ENCODE data around the gene RHOJ.
"Not testable (repeated sequence)": the region's sequence is repeated elsewhere in the genome, so short reads cannot be mapped to it uniquely, and the experiment has no call there.

RHOJ gene

DNA sequence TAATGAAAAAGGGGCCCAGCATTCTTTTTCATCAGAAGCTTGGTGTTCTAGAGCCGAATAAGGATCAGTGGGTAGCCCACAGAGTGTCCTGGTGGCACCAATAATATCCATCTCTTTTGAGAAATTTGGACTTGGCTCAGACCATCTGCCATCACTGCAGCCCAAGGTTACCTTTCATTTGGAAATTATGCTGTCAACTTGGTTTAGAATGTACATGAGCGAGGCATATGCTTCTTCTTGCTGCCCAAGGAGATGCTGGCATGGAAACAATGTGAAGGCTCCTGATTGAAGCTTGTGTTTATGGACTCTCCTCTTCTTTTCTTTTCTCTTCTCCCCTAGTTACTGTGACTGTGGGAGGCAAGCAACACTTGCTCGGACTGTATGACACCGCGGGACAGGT lies 64.5 kb downstream of the RHOJ start:
- no peak for DNase-seq (ENCODE audit: low read depth in 2 of 2)

DNA sequence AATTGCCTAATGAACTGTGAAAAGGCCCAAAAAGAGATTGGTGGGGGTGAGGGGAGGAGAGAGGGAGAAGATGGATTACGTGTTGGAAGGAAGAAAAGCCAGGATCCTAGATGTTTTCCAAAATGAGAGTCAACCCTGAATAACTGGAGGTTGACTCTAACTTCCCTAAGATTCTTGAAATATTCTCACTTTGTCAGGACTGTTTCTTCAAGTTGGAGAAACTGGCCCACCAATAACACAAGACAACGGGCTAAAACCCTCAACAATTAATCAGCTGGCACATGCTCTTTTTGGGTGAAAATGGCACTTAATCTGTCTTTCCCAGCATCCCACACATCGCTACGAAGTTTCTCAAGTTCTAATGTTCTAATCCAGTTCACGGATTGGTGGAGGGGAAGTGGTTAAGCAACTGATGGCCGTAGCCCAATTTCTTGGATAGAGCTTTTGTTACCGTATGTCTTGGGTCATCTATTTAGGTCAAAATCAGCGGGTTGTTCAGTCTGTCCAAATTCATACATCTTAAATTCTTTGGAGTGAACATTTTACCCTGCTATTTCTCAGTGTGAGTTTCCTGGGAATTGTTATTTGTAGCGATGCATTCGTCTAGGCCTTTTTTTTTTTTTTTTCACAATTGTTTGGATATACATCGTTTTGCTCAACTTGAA lies 65.5 kb downstream of the RHOJ start:
- DNase-seq (ENCODE audit: low read depth in 2 of 2) = no peak

DNA sequence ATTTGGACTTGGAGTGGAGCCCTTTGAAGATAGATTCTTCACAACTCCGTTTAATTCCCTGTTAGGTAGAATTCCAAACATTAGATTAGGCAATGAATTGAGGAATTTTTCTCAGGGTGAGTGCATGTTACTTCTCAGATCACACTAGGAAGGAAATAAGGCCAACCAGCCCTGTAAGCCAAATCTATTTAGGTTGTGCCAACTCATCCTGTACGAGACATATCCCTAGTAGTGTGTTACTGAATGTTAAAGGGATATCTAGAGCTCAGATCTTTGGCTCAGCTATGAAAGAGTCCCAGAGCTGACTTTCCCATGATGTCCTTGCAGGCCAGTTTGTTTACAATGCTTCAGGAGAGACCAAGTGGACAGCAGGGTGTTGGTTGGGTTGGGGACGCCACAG lies 68.9 kb downstream of the RHOJ start:
- no peak for DNase-seq (ENCODE audit: low read depth in 2 of 2)

DNA sequence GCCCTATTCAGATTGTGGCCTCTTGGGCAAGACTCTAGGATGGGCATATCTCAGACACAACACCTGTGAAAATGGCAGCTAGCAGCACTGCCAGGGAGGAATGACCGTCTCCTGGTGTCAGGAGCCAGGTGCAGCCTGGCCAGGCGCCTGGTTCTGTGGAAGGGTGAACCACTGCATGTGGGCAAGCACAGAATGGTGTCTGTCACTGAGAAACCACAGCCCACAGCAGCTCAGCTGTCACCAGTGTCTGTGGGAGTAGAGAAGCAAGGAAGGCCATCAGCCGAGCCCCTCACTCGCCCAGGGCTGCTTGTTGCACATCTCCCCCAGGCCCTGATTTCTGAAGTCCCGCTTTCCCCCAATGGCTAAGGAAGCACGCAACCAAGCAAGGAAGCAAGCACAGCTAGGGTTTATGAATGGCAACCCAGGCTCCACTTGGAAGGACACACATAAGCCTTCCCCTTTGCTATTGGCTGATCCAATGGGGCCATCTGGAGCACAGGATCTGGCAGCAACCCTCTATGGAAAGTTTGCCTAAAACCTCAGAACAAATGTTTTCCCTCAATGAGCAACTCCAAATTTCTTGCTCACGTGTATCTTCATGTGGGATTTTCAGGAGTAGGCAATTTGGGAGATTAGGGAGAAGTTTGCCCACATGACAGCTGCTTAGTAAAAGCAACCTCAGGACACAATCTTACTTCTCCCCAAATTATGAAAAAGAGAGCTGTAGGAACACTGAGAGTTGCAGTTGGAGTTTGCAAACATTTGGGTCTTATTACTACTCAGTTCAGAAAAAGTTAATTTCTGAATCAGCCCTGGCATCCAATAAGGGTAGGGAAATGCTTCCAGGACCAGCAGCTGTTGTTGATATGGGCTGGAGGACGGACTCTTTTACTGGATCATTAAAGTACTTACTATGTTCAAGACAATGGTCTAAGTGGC lies 69.7 kb downstream of the RHOJ start:
- no peak for DNase-seq (ENCODE audit: low read depth in 2 of 2)

DNA sequence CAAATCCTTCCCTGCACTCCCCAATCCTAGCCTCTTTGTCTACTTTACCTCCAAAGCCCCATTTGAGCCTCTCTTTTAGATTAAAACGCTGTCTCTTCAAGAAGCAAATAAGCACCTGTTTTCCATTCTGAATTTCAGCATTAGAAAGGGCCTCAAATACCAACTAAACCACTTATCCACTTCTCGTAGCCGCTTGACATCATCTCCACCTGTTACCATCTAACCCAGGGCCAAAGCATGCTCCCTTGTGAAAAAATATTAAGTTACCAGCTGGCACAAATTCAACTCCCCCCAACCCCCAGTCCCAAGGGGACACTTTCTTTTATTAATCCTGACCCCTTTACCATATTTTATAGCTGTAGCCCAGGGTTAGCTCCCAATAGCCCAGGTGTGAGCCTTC lies 71.4 kb downstream of the RHOJ start:
- no peak for DNase-seq (ENCODE audit: low read depth in 2 of 2)

DNA sequence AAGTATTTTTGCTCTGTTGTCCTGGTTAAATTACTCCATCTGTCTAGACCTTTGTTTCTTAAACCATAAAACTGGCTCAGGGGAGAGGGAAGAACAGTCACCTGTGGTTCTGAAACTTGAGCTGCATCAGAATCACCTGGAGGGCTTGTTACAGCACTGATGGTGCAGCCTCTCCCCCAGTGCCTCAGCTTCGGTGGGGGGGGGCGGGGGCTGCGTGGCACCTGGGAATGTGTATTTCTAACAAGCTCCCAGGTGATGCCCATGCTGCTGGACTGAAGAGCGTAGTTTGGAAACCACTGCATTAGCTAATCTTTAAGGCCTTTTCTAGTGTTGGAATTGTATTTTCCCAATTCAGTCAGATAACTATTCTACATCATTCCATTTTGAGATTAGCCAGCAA lies 71.8 kb downstream of the RHOJ start:
- no peak for DNase-seq (ENCODE audit: low read depth in 2 of 2)

DNA sequence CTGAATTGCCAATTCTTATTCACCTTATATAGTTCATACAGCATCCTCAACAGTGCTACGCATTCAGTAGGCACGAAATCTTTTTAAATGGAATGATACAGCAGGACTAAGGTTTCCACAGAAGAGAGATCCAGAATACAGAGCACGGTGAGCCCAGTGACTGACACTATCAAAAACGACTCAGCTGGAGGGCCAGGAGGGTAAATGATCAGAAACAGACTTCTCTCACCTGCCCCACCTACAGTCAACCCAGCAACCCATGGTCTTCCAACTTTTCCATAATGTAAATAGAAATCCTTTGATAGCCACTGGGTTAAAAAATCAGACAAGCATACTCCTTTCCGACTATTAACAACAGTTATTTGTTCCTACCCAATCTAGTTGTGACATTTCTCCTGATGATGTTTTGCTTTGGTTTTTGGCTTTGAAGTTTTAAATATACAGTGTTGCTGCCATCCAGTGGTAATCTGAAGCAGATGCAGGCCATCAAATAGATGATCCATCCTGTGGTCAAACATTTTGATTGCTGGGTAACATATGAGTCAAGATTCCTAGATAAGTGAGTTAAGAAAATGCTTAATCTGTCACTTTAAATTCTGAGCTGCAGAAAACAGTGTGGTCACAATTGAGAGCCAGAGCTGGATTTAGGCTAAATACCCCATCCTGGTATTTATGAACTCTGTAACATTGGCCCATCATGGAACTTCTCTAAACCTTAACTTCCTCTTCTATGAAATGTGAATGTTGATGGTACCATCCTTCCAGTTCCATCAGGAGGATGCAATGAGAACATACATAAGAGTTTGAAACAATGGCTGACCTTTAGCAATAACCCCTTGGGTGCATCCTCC lies 72.5 kb downstream of the RHOJ start:
- DNase-seq (ENCODE audit: low read depth in 2 of 2) = no peak

DNA sequence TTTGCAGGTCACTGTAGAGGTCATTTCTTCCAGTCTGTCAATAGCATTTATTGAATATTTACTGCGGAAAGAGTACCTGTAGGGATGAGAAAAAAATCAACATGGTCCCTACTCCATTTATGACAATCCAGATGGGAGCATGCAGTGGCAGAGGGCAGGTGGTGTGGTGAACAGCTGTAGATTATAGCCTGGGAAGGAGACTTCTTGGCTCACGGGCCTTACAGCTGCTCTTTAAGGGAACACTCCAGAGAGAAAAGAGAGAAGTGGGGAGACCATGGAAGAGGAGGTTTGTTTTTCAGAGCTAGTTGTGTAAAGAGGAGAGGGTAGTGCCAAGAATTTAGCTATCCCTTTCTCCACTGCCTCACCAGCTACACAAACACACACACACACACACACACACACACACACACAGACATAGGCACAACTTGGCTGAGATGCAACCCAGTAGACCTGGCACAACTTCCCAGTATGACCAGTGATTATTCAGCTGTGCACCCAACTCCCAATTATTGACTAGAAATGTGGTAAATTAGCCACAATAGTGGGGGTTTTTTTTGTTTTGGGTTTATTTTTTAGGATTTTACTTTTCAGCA lies 73.4 kb downstream of the RHOJ start:
- no peak for DNase-seq (ENCODE audit: low read depth in 2 of 2)

DNA sequence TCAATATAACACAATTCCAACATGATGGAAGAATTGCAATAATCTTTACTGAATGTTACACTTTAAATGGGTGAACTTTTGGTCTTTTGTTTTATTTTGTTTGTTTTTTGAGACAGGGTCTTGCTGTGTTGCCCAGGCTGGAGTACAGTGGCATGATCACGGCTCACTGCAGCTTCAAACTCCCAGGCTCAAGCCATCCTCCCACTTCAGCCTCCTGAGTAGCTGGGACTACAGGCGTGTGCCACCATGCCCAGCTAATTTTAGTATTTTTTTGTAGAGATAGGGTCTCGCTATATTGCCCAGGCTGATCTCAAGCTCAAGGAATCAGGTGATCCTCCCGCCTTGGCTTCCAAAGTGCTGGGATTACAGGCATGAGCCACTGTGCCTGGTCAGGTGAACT lies 75.7 kb downstream of the RHOJ start:
- DNase-seq (ENCODE audit: low read depth in 2 of 2) = not testable (repeated sequence)

DNA sequence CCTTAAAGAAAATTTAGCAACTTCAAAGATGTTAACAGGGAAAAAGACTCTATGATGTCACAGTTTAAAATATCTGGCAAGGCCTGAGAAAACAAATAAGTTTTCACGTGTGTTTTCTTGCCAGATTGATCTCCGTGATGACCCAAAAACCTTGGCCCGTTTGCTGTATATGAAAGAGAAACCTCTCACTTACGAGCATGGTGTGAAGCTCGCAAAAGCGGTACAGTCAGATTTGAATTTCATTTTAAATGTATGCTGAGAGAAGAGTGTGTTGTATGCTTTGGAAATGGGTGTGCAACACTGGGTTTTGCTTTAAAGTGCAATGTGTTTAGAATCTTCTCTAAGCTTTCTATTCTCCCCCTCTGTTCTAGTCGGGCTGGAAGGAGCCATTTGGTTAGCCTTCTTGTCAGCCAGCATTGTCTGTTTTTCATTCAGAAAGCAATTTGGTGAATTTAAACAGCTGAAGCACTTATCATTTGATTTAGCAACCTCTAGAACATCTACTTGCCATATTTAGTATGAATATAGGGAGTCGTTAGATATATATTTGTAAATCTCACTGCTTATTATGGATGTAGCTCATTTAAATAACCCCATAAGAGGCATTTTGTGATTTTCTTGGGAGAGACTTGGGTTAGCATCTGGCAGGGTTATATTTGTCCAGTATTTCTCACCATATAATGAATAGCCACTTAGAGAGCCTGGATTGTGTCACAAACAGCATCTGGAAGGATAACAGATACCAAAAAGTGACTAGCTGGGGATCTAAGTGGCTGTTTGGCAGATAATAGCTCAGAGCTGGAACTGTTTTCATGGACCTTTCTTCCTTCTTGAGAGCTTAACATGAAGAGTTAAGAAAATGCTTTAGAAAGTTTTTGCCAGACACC lies 79.0 kb downstream of the RHOJ start:
- DNase-seq (ENCODE audit: low read depth in 2 of 2) = no peak

DNA sequence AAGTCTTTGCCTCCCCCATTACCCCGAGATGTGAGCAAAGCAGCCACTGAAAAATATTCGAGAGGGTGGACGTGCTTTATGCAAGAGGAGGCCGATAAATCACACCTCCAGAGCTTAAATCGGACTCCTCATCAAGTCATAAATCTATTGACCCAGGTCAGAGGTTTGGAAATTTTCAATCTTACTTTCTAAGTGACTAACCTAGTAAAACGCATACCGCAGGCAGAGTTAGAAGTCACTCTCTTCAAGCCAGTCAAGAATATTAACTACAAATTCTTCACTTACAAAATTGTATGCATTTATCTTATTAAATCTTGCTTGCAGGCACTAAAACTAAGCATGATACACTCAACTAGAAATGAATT lies 79.6 kb downstream of the RHOJ start:
- no peak for DNase-seq (ENCODE audit: low read depth in 2 of 2)

DNA sequence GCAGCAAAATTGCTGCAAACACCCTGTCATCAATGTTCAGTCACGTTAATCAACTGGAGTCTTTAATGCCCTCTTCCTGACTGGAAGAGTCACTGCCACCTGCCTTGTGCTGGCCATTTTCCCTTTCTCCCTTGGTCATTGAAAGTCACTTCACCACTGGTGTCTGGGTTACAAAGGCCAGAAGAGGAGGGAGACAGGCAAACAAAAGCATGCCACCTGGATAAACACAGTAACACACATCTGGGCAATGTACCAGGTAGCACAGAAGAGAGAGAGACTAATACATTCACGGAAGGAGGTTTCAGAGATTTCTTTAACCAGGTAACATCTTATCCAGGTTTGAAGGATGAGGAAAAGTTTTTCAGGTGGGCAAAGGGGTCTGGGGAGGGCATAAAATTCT lies 81.8 kb downstream of the RHOJ start:
- DNase-seq (ENCODE audit: low read depth in 2 of 2) = no peak

DNA sequence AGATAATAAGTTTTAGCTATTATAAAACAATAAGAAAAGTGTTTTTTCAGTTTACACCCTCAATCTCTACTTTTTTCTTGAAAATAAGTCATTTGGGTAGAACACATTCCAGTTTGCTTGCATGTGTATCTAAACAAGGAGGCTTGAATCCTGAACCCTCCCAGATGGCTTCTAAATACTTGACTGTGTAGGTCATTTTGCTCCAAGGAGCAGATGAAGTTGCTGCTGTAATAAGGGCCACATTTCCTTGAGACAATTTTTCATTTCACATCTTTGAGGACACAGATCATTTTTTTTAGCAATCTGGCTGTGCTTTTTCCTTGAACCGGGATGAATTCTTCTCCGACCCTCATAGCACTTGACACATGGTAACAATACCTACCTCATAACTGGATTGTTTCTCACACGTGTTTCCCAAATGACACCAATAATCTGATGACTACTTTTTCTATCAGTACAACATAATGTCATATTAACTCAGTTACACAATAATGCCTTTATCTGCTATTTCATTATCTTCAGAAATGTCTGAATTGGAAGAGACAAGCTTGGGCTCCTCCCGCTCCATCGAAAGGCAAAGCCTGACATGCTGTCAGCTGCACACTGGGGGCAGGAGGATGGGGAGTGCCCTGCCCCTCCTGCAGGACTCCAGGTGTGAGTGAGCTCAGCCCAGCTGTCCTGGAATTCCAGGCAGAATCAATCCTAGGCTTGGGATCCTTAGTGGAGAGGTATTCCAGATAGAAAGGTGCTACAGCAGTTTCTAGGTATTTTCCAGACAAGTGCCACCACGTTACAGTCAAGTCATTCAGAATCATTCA lies 83.6 kb downstream of the RHOJ start:
- DNase-seq (ENCODE audit: low read depth in 2 of 2) = no peak

DNA sequence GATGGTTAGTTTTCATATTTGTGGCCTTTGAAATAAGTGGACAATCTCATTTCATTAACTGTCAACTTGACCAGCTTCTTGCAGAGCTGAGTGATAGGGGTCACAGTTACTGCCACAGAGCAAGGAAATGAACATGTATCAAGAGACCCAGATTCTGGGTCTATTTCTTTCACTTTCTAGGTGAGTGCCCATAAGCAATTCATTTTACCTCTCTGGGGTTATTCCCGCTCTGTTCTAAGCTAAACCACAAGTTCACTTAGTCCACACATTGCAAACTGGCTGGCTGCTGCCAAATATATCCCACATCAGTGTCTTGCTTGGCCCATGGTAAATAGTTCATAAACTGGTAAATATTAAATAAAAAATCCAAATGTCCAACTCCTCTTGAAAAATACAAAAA lies 84.6 kb downstream of the RHOJ start:
- no peak for DNase-seq (ENCODE audit: low read depth in 2 of 2)

DNA sequence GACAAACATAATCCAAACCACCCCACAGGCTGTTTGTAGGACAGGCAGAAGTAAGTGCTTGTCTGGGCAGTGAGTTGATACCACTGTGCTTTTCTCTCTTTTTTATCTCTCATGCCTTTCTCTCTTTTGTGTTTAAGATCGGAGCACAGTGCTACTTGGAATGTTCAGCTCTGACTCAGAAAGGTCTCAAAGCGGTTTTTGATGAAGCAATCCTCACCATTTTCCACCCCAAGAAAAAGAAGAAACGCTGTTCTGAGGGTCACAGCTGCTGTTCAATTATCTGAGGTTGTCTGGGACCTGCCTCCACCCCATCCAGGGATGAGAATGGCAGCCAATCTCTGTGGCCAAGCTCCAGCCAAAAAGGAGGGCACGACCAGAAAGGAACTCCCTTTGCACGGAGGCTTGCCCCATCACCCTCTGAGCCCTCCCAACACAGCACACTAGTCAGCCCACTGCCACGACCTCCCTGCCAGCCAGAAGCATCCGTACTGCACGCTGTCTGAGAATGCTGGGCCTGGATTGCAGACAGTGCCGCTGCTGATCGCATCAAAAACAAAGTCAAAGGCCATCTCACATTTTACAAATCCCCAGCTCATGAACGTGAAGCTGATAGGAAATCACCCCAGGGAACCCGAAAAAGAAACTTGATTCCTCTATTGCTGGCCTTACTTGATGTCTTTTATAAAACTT lies 86.6 kb downstream of the RHOJ start:
- no peak for DNase-seq (ENCODE audit: low read depth in 2 of 2)

DNA sequence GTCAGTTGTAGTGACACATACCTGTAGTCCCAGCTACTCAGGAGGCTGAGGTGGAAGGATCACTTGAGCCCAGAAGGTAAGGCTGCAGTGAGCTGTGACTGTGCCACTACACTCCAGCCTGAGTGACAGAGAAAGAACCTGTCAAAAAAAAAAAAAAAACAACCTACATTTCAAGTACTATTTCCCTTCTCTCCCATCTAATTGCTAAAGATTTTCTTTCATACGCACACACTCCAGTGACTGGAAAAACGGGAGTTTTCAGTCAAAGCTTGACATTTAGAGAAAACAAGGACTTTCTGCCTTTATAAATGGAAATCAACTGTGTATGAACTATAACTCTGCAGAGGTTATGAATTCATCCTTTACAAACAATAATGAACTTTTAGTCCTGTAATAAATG lies 88.6 kb downstream of the RHOJ start:
- DNase-seq (ENCODE audit: low read depth in 2 of 2) = no peak

DNA sequence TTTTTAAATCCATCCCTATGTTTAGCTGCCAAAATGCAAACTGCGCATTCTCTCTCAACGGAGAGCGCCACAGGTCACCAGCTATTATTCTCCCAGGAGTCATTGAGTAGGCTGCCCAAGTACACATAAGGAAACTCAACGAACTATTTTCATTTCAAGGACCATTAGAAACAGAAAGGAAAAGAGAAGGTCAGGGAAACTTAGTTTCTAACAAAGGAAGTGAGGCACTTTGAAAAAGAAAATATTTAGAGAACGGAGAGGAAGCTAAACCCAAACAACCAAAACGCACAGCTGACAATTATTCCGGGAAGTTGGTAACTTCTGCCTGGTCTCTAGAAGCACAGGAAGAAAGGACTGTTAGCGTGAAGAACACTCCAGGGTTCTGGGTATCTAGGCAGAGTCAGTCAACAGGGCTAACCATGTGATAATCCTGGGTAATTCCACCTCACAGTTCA lies 91.0 kb downstream of the RHOJ start:
- DNase-seq (ENCODE audit: low read depth in 2 of 2) = no peak

DNA sequence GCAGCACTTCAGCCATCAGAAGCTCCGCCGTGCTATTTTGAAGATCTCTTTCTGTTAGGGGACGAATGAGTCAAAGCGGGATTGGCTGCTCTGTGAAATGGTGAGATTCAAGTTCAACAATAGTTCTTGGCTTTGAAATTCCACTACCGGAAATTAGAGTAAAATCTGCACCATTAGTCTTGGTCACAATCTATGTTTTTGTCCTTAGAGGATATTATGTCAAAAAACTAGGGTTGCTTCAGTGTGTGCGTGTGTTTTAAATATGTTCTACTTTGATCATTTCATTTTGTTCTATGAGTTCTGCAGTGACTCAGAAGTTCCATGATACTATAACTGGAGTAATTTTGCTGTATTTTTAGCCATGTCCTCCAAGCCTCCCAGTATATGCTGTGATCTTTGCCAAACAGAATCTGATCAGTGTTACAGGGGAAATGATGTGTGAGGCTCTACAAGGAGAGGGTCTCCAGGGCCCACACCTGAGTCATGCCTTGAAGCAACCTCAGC lies 91.9 kb downstream of the RHOJ start:
- DNase-seq (ENCODE audit: low read depth in 2 of 2) = no peak

DNA sequence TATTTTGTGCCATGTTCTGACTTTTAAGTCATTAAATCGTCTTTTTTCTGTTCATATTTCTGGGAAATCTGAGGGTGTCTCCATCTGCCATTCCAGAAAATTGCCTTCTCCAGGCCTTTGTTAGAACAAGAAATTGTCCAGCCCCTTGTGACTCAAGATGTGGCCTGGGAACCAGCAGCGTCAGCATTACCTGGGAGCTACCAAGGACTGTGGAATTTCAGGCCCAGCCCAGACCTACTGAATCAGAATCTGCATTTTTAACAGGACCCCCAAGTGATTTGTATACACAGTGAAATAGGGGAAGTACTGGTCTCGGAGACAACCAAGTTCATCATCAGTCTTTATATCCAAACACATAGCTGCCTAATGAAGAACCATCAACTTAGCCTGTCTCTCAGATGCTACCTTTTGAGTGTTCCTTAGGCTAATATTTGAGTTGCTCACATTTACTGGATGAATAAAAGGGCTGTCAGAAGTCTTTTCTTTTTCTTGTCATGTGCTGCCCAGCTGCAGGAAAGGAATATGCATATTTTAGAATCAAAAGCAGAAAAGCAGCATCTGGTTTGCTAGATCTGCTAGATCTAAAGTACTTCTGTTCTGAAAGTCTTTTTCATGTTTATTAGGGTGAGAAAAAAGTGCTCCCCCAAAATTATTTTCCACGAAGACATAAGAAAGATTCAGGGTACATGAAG lies 93.3 kb downstream of the RHOJ start:
- DNase-seq (ENCODE audit: low read depth in 2 of 2) = no peak
